Epithelial cell of esophagus (primary cell): ENCODE measurements around the gene B3GNT4.
"Not testable (repeated sequence)": the region's sequence is repeated elsewhere in the genome, so short reads cannot be mapped to it uniquely, and the experiment has no call there.

Source experiments
- DNase-seq: peaks from one replicate; pipeline ENCODE4 v3.0.0; 2010; ENCODE audit warnings: low read depth
- H3K4me3 ChIP-seq: 2 replicates; pipeline ENCODE4 v1.5.1; 2011; ENCODE audit warnings: mild to moderate bottlenecking, low read length, control low read depth
- CTCF ChIP-seq: IDR thresholded peaks from 2 replicates; pipeline ENCODE4 v1.5.1; 2011; ENCODE audit warnings: low read depth, mild to moderate bottlenecking, low read length, control low read depth, inconsistent platforms; ENCODE audit not compliant: insufficient read depth; ENCODE audit errors: missing control alignments

The B3GNT4 gene

GRCh38 chr12:122199484-122200355, 3.8 kb upstream of the B3GNT4 start:
- no peak overlapping the region for H3K4me3 ChIP-seq
- no peak for DNase-seq
- TF ChIP-seq CTCF = no peak

DNA sequence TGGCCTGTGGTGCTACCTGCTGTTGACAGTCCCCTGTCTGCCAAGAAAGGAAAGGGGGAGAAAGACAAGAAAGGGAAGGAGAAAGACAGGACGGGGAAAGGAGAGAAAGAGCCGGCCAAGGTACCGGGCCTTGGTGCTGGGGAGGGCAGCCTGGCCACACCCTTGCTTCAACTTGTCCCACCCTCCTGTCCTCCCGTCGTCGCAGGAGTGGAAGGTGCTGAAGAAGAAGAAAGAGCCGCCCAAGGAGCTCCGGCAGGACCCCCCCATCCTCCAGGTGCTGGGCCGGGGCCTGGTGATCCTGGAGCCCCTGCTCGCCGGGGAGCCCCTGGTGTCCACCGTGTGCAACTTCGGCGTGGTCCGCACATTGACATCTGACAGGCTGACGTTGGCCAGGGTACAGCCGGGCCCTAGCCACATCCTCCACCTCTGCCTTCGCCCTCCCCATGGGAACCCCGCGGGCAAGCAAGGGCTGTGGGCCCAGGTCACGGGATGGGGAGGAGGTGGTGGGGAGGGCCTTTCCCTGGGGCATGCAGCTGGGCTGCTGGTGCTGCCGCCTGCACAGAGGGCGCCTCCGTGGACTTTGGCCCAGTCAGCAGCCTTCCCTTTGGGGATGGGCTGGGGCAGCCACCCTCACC, 2.9 kb upstream of the B3GNT4 start:
- TF ChIP-seq CTCF = no peak
- DNase-seq = no peak
- no peak overlapping the region for H3K4me3 ChIP-seq

DNA sequence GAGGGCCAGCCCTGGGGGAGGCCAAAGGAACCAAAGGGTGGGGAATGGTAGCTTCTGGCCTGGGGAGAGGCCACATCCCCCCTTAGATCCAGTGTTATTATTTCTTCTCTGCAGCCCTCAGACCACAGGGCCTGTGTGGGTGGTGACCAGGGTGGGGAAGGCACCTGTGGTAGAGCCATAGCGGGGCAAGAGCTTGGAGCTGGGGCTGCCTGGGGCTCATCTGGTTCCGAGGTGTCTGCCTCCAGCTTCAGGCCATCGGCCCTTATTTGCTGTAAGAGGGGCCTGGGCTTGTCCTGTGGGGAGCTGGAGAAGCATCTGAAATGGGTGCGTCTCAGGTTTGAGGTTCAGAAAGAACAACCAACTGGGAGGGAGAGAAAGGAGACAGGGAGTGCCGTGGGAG, 2.1 kb upstream of the B3GNT4 start:
- DNase-seq = no peak
- no peak for TF ChIP-seq CTCF
- no peak overlapping the region for H3K4me3 ChIP-seq

- DNase-seq = no peak
- no peak for TF ChIP-seq CTCF
- H3K4me3 ChIP-seq = no peak overlapping the region
These were observed 1.5 kb upstream of the B3GNT4 start for GRCh38 chr12:122202017-122202416.

DNA sequence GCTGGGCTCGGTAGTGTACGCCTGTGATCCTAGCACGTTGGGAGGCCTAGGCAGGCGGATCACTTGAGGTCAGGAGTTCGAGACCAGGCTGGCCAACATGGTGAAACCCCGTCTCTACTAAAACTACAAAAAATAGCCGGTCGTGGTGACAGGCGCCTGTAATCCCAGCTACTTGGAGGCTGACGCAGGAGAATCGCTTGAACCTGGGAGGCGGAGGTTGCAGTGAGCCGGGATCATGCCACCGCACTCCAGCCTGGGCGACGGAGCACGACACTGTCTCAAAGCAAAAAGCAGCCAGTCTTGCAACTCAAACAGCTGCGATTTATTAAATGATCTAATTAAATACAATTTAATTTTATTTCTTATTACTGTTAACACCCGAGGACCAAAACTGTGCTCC, 698 bp upstream of the B3GNT4 start:
- not testable (repeated sequence) for DNase-seq
- H3K4me3 ChIP-seq = peak overlapping the region; percentile 61

GRCh38 chr12:122204167-122205052, 901 bp downstream of the B3GNT4 start:
- H3K4me3 ChIP-seq = peak overlapping the region; percentile 61
- no peak for TF ChIP-seq CTCF
- no peak for DNase-seq

- no peak for TF ChIP-seq CTCF
- no peak for DNase-seq
- no peak overlapping the region for H3K4me3 ChIP-seq
These were observed 1.8 kb downstream of the B3GNT4 start for GRCh38 chr12:122205053-122205925.
